NCI-H345 treated with DMSO at 0.1 percent for 48 hours (cell line): ENCODE measurements around the gene IL31RA.
A peak's percentile ranks its signal among the peaks of the same experiment; 100 is the strongest.
"Not testable (repeated sequence)": the region's sequence is repeated elsewhere in the genome, so short reads cannot be mapped to it uniquely, and the experiment has no call there.

Experiments
- DNase-seq: peaks from one replicate; lab custom pipeline; 2025; ENCODE audit not compliant: unreplicated experiment; lab: John Stamatoyannopoulos, UW

IL31RA gene

DNA sequence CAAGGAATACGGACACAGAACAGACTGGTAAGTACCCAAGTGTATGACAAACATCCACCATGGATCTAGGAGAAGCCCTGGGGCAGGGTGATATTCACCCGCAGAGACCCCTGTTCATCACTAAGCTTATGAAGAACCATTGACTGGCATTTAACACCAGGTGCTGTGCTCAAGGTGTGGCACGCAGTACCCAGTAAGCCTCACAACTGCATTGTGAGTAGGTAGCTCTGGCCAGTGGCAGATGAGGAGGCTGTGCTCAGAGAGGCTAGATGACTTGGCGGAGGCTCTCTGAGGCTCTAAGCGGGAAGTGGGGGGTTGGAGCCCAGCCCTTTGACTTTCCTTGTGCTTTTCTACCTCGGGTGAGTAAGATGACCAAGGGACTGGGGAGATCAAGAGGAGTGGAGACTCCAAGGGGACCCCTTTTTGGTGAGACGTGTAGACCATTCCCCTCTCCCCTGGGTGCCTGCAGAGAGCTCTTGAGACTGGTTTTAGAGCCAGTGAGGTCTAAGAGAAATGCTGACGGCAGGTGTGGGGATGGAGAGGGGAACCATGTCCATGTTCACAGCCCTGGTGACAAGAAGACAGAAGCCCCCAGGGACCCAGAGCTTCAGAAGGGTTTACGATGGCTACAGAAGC, 72.8 kb downstream of the IL31RA start:
- DNase-seq, result no peak

DNA sequence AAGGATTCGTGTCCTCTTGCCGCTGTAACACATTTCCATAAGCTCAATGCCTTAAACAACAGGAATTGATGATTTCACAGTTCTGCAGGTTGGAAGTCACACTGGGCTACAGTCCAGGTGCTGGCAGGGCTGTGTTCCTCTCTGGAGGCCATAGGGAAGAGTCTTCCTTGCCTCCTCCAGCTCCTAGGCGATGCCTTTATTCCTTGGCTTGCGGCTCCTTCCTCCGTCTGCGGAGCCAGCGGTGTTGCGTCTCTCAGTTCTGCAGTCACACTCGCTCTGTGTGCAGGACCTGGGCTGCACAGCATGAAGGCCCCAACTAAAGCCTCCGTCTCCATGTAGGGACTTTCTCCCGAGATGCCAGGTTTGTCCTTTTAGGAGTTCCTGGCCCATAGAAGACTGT, 73.6 kb downstream of the IL31RA start:
- no peak for DNase-seq

DNA sequence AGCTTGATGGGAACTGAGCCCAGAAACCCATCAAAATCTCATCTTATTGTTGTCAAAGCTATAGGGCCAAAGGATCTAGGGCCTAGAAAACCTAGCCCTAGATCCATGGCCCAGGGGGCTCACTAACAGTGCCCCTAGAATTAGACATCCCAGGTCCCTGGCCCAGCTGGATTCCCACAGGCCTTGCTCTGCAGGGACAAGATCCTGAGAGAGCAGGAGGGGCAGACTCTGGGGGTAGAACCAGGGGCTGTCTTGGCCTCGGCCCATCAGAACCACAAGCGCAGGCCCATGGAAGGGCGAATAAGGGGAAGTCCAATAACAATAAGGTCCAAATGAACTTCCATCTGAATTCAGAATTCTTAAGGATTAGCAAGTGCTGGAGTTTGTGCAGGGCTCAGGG, 74.0 kb downstream of the IL31RA start:
- no peak for DNase-seq

DNA sequence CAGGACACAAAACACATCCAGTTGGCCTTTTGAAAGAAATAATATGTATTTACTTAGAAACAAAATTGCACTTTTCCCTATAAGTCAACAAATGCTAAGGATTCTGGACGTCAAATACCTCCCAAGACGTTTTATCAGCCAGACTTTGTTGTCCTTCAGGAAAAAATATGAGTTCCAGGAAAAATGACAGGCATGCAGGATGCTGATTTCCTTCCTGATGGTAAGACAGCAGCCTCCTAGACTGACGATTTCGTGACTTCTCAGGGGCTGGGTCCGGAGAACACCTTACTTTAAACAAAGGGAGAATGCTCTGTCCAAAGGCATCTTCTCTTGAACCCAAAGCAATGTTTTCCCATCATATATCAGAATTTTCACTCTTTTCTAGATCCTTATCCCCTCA, 74.6 kb downstream of the IL31RA start:
- no peak for DNase-seq

DNA sequence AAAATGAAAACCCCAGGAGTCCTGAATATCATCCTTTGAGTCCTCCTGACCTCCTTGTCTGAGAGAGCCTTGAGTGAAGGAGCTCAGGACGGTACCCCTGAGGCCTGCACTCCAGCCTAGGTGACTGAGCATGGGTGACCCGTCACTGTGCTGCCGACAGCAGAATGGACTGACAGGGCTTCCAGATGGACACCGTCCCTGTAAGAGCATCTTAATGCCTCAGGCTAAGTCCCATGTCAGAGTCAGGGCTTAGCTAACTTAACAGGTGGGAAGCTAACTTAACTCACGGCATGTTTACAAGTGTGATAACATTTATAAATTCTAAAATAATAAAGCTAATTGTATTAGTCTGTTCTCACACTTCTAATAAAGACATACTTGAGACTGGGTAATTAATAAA, 75.3 kb downstream of the IL31RA start:
- no peak for DNase-seq

DNA sequence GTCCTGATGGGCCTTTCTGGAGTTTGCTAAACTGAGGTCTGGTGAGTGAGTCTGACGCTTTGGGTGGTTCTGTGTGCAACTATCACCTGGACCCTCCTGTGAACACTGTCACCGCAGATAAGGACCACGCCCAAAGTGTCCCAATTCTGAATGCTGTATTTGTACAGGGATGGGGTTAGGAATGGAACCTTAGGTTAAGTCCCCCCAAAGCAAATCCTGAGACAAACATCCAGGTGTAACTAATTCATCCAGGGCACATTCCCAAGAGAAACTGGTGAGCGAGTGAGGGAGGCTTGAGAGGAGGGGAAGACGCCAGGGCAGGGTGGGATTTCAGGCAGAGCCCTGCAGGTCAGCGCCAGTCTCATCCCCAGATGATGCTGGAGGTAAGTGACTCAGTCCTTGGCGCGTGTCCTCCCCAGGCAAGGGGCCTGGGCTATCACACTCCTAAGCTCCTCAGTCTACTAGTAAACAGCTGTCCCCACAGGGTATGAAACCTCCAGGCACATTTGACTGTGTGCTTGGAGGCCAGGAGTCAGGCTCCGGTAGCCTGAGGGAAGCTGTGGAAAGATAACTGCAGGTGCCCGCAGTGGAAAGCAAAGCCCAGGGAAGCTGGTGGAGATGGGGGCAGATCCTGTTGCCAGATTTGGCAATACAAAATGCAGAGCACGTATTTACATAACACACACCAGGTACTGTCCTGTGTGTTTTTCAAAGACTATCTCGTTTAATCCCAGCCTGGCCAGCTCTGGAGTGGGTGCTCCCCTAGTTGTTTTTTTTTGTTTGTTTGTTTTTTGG, 76.9 kb downstream of the IL31RA start:
- DNase-seq, result no peak

DNA sequence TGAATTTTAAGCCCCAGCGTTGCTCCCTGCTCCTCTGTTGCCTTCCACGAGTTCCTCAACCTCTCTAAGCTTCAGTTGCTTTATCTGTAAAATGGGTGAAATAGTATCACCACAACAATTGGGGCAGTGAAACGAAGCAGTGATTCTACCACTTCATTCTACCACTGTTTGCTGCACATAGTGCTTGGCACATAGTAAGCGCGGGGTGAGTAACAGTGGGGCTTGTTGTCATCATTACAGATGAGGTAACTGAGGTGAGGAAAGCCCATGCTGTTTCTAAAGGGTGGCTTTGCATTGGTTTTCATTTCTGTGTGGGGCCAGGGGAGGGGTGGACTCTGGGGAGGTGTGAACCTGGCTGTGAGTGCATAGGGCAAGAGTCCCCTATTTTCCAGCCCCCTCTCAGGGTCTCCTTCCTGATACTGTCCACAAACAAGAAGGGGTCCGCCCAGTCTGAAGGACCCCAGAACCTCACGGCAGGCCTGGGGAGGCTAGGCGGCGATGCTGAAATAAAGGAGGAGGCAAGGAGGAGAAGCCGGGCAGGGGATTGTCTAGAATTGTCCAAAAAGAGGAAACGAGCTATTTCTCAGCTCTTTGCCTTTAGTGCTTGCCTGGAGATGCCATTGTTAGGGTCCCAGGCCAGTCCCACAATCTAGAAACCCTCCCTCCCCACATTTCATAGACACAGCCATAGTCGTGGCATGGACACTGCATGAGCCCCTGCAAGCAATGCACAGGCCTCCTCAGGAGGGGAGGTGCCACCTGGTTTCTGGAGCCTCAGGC, 78.1 kb downstream of the IL31RA start:
- no peak for DNase-seq

DNA sequence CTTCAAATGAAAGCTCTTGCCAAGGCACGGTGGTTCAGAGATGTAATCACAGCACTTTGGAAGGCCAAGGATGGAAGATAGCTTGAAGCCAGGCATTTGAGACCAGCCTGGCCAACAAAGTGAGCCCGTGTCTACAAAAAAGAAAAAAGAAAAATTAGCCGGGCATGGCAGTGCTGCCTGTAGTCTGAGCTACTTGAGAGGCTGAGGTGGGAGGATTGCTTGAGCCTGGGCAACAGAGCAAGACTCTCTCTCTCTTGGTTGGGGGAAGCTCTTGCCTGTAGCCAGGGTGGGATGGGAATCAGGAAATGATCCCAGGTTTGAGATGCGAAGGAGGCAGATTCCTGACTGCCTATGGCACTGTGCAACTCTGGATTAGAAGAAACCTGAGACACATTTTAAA, 81.5 kb downstream of the IL31RA start:
- DNase-seq, result no peak

DNA sequence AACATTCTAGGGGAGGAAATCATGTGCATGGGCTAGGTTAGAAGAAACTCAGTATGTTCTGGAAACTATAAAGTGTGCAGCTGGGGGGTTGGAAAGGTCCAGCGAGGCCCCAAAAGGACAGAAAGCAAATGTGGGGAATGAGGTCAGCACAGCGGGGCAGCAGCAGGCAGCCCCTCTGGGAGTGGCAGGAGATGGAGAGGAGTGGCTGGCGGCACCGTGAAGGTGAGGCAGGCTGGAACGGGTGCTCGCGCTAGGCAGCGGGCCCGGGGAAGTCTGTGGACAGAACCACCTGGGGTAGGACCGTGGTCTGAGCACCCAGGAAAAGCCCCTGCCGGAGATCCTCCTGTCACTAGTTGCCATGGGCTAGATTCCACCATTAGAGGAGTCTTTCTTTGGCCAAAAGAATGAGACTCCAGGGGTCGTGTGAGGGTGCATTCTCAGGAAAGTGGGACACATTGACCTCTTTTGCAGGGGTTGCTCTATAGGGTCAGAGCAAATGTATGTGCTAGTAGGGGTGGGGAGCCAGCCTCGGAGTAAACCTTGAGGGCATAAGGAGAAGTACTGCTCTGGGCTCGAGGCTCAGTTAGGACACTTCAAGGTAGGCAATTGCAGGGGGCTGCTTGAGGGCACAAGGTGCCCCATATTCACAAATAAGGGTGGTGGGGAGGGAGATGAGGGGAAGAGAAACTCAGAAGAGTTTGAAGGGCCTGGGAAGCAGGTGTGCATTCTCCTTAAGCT, 82.4 kb downstream of the IL31RA start:
- no peak for DNase-seq

DNA sequence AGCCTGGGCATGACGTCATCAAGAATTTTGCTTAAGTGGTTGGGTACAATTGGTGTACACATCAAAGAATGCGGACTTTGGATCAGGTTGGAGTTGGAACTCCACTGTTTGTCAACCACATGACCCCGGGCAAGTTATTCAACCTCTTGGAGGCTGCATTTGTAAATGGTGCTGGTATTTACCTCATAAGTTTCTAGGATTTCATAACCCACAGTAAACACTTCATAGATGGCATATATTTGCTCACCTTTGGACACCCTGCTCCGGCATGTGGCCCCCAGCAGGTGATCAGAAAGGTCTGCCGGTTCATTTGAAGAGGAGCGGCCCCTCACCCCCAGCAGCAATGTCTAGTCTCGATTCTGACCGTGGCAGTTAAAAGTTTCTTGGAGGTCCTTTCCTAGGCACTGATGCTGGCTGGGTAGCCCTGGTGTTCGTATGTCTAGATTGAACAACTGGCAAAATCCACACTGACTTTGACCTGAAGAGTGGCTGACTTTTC, 83.0 kb downstream of the IL31RA start:
- no peak for DNase-seq

DNA sequence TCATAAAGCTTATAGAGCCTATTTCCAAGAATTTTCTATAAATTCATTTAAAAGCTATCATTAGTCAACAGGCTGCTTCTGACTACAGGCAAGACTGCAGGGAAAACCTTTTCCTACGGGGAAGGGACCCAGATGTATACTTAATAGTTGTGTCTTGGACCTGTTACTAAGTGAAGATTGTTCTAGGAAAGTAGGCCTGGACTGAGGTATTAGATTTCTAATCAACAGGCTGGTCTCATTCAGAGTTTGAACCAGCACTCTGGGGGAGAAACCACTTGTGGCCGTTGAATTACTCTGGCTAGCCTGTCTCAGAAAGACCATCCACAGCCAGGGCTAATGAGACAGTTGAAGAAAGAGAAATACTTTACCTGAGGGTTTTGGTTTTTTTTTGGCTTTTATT, 83.6 kb downstream of the IL31RA start:
- no peak for DNase-seq

DNA sequence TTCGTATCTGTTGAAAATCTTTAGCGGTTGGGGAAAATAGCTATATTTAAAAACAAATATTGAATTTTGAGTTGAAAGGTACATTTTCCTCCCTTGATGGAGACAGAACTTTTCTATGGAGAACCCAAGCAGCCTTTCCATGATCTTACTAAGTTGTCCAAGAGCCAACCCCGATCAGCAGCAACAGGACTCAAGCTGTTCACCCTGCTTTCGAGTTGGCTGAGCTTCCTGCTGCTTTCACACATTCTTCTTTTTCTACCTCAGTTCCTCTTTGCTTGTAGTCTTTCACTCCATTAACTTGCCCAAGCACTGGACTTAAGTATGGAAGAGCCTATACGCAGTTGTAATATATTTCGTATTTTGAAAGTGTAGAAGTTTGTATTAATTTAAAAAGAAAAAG, 84.2 kb downstream of the IL31RA start:
- DNase-seq, result no peak

DNA sequence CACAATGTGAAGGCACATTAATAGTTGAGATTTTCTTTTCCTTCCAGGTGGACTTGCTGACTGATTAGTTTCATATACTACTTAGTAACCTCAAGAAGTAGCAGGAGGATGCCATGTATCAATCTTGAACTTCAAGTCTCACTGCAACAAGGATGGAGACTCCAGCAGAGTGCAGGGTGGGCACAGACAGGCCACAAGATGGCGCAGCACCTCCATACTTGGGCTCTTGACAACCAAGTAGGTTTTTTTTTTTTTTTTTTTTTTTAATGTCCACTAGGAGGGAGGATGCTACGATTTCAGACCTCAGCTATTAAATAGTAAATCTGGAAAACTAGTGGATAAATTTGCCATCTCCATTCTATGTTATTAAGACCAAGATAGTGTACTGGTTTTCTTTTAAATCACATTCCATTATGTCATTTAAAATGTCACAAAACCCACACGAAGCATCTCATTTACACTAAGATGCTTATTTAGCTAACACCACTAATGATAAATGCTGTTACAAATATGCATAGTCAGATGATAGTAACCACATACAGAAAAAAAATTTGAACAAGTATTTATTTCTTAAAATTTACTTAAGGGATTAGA, 85.0 kb downstream of the IL31RA start:
- DNase-seq, result peak; percentile 54

DNA sequence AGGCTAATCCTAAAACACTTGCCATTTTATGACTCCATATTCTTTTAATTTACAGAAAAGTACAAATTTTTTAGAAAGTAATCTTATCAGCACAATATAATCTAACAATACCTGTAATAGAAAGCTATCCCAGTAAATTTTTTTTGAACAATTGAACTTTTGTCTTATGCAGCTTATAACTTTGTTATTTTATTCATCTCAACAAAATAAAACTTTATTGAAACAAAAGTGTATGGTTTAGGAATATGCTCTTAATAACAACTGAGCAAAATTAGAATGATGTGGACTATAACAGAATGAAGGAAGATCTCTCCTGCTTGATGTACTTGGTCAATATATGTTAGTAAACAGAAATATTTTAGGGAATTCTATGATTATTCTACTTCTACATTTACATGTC, 86.4 kb downstream of the IL31RA start:
- not testable (repeated sequence) for DNase-seq

DNA sequence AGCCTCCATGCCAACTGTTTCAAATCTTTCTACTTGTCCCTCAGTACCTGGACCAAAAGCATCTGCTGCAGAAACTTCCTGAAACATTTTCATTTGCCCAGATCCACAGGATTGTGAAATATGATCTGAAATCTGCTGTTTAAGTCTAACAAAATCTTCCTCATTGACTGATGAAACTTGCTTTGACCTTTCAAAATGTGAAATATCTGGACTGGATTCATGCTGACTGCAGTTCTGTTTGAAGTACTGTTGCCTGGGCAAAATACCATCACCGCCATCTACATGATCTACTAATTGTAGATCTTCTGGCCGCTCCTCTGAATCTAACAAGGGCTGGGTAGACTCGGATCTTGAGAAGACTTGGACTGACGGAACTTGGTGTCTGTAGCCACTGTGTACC, 90.0 kb downstream of the IL31RA start:
- DNase-seq, result not testable (repeated sequence)

DNA sequence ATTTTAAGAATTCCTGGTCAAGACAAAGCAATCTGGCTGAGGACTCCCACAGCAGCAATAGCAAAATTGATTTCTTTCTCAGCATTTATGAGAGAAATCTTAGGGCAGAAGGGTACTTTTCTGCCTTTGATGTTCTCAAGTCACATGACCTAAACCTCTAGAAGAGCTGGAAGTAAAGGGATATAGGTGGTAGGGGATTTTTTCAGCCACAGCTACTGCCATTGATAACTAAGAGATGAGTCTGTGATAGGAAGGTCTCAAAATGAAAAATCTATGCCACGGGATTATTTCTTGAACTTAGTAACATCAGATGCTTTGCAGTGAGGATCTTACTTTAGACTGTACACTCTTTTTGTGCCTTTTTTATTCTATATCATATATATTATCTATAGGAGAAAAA, 108.1 kb downstream of the IL31RA start:
- DNase-seq, result no peak

DNA sequence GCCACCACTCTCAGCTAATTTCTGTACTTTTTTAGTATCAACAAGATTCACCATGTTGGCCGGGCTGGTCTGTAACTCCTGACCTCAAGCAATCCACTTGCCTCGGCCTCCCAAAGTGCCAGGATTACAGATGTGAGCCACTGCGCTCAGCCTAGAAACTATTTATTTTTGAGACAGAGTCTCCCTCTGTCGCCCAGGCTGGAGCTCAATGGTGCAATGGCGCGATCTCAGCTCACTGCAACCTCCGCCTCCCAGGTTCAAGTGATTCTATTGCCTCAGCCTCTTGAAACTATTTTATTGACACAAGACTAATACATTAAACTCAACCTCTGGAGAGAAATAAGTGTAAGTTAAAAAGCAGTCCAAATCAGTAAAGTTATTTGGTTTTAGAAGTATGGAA, 109.6 kb downstream of the IL31RA start:
- no peak for DNase-seq

DNA sequence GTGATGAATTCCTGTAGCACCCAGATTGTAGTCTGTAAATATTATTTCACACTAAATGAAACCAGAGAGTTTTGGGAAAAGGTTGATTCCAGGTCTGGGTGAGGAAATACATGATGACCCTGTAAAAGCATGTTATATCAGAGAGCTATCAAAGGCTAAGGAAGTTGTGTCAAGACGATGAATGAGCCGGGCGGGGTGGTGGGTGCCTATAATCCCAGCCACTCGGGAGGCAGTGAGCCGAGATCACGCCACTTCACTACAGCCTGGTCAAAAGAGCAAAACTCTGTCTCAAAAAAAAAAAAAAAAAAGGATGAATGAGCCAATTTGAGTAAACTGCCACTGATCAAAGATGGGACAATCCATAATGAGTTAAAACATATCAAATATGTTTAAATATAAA, 114.4 kb downstream of the IL31RA start:
- DNase-seq, result no peak

DNA sequence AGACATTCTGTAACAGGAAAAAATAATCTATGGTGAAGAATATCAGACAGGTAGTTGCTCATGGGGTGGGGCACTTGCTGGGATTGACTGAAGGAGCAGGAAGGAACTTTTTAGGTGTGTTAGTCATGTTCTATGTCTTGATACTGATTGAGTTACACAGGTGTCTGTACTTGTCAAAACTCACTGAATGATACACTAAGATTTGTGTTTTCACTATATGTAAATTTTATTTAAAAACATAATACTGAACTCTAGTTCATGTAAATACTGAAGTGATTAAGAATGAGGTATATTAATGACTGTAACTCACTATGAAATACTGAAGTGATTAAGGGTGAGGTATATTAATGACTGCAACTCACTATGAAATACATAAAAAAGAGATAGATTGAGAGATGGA, 115.1 kb downstream of the IL31RA start:
- no peak for DNase-seq

DNA sequence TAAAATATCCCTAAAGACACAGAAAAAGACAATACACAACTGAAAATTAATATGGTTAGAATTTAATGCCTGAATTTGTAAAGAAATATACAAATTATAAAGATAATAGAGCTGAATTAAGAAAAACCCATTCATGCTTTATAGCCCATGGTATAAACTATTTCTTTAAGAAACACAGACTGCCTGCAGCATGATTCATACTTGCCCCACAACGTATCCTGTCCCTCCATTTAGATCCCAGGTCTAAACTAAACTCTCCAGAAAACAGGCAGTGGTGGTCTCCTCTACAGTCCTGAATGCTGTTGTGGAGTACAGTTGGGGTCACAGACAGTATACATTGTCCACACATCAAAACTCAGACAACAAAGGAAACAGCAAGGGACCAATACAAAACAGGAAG, 118.8 kb downstream of the IL31RA start:
- no peak for DNase-seq
